Mesenteric fat pad (tissue), 1 donor: ENCODE data around the gene ADGRB2. TPM values are rescaled to one million over a fixed set of nuclear protein-coding genes. Genes with fewer than 3 reads are reported as not detected.

Experiments used
- DNase-seq: peaks from one replicate; pipeline ENCODE4 v3.0.0-alpha.2; 2020; ENCODE audit warnings: low spot score
- total RNA-seq: library from RNA; stranded (reverse); fragmentation: NEBNext Ultra II Directional; extraction: Animal tissue kit (Norgen Biotek cat#: 25700); gene quantifications from one replicate; pipeline ENCODE4 v1.2.1, GENCODE V29; 2021
- donor health status: DM: yes; HTN: yes; CAD: no.

ADGRB2 gene
- total RNA-seq, 1 donor from 2014 or later: 3.9 TPM

- no peak for DNase-seq
Observed at GRCh38 chr1:31750858-31751510, 13.2 kb downstream of the ADGRB2 start.

DNA sequence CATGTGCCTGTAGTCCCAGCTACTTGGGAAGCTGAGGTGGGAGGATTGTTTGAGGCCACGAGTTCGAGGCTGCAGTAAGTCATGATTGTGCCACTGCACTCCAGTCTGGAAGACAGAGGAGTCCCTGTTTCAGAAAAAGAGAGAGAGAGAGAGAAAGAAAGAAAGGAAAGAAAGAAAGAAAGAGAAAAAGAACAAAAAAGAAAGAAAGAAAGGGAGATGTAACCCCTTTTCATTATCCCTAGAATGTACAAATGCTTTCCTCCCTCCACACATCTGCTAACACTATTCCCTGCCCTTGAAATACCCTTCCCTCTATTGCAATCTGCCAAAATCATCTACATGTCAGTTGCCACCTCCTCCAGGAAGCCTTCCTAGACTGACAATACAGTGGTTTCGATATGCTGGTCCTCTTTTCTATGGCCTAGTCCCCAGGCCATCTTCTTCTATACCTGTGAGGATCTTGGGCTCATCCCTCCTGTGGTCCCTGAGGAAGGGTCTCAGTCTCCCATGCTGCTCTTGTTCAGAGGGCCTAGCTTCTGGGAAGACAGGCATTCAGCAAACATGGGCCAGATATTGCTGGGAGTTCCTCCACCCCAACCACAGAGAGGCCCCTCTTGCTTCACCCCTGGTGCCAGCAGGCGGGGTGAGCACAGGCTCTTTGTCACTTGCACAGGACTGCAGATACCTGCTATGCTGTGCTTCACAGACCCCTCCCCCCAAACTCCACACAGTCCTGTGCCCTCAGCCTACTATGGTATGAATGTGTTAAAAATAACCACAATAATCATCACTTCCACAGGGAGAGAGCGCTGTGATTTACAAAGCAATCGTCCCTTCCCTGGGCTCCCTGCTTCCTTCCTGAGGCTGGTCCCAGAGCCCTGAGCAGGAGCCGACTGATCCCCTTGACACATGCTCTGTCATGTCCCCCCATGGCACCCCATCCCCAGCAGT, 14.1 kb downstream of the ADGRB2 start:
- no peak for DNase-seq

GRCh38 chr1:31748365-31748764, 15.8 kb downstream of the ADGRB2 start:
- no peak for DNase-seq

DNA sequence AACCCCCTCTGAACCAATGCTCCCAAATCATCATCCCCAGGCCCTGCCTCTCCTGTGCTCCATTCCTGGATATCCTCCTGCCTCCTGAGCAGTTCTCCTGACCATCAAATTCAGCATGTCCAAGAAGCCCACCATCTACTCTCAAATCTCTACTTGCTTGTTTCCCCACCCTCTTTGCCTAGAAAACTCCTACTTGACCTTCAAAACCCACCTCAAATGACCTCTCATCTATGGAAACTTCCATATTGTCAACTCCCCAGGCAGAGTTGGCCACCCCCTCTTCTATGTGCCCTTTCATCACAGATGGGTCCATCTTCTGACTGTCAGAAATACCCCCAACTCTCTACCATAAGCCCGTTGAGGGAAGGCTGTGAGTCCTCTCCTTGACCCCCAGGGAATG, 16.8 kb downstream of the ADGRB2 start:
- DNase-seq: no peak

GRCh38 chr1:31746687-31747086, 17.5 kb downstream of the ADGRB2 start:
- no peak for DNase-seq

GRCh38 chr1:31745946-31746670, 18.0 kb downstream of the ADGRB2 start:
- no peak for DNase-seq

- no peak for DNase-seq
Observed at GRCh38 chr1:31745096-31745945, 18.8 kb downstream of the ADGRB2 start.

DNA sequence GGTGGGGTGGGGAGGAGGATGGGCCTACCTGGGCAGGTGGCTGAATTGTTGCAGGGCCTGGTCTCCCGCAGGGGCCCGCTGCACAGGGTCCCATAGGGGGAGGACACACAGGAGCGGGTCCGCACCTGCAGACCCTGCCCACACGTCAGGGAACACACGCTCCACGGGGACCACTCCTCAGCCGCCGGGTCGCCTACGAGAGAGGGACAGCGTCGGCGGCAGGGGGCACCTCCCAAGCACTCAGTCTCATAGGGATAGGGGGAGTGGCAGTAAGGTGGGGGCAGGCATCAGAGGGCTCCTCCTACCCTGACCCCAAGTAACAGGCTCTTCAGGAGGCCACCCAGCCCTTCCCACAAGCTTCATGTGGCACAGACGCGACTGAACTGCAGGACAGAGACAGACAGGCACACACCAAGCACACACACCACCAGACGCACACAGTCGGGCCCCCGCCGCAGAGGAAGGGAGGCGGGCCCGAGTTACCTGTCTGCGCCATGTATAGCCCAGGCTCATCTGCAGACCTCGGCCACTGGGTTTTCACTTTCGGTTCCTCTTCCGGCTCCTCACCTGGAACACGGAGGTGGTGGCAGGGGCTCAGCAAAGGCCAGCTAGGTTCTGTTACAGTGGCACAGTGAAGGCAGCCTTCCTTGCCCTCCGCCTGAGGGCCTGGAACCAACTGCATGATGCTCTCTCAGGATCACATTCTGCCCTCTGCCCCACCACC, 19.8 kb downstream of the ADGRB2 start:
- no peak for DNase-seq

GRCh38 chr1:31742462-31743212, 21.5 kb downstream of the ADGRB2 start:
- no peak for DNase-seq

DNA sequence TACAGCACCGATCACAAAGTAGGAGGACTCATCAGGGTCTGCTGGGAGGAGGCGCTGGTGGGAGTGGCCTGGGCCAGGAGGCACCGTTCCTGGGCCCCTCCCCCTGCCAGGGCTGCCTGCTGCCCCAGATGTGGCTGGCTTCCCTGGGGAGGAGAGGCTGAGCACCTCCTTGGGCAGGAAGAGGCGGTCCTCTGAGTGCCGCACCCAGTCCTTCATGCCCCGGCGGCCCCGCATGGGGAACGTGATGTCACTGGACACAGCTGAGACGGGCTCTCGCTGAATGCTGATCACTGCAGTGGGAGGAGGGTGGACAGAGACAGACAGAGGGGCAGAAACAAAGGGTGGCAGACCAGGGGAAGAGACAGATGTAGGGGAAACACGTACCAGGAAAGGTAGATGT, 24.8 kb downstream of the ADGRB2 start:
- no peak for DNase-seq

GRCh38 chr1:31736675-31737074, 27.5 kb downstream of the ADGRB2 start:
- DNase-seq: no peak

DNA sequence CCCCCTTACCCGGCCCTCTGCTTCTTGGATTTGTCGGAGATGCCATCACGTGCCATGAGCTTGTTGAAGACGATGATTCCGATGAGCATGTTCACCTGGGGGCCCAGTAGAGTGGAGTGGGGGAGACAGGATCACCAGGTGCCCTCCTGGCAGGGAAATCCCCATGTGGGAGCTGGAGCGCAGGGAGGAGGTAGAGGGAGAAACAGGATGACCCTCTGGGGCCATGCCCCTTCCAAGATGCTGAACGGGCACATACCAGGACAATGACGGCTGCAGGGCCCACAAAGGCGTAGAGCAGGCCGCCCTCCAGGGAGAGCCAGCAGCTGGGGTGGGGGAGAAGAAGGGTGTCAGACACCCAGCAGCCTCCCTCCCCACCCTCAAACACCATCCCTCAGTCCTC, 28.6 kb downstream of the ADGRB2 start:
- no peak for DNase-seq

- no peak for DNase-seq
Observed at GRCh38 chr1:31734582-31735107, 29.5 kb downstream of the ADGRB2 start.

- DNase-seq: no peak
Observed at GRCh38 chr1:31733389-31734219, 30.5 kb downstream of the ADGRB2 start.

DNA sequence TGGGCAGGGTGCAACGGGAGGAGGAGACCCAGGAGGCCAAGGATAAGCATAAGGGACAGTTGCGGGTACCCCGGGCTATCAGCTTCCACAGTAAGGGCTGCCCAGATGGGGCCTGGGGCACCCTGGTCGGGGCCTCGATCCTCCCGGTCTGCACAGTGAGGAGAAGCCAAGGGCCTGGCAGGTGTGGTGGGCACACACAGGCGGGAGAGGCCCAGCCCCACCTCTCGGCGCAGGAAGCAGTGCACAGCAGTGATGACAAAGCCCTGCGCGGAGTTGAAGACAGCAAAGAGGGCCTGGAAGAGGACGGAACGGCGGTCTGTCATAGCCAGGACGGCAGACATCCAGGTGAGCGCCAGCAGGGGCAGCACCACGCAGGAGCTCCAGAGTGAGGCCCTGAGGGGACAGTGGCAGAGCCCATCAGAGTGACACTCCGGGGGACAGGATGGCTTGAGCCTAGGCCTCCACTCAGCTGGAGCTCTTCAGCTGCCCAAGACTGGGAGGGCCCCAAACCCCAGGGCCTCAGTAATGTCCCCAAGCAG, 31.3 kb downstream of the ADGRB2 start:
- DNase-seq: no peak

- no peak for DNase-seq
Observed at GRCh38 chr1:31732343-31732742, 31.8 kb downstream of the ADGRB2 start.

- DNase-seq: no peak
Observed at GRCh38 chr1:31731049-31731565, 33.0 kb downstream of the ADGRB2 start.
